Prostate gland (tissue), 2 donors: Measurements from ENCODE around the gene IKZF2.

Experiments used
- CTCF ChIP-seq, 4 experiments: fragments of 200-600 bp in 2 of 4; fragments of 450-650 bp in 2 of 4; sonication (generic) in 2 of 4; IDR thresholded peaks; 1 replicate in 3 of 4; 2 replicates in 1 of 4; pipeline ENCODE4 v1.5.1; 2016 to 2019; ENCODE audit warnings: antibody characterized with exemption in 4 of 4, mild to moderate bottlenecking in 2 of 4, moderate library complexity in 2 of 4
- POLR2A ChIP-seq: fragments of 450-650 bp; IDR thresholded peaks from one replicate; pipeline ENCODE4 v1.6.1; 2016; ENCODE audit warnings: antibody characterized with exemption, mild to moderate bottlenecking

GRCh38 chr2:213150315-213151097 lies 906 bp downstream of the IKZF2 start:
- TF ChIP-seq CTCF (IDR thresholded peaks at IDR 0.05) (no peak), POLR2A (no peak)
